ENCODE results near the gene FAM53C. TPM values are rescaled to one million over a fixed set of nuclear protein-coding genes. Genes with fewer than 3 reads are reported as not detected.
"Not testable (repeated sequence)": the region's sequence is repeated elsewhere in the genome, so short reads cannot be mapped to it uniquely, and the experiment has no call there.

Gene FAM53C
- total and polyA plus RNA-seq, 10 of the 15 experiments (the other 5 are each of a cell fraction or from before 2014, with no cell fraction given): 8.0 to 31.3 (median 24.0) TPM

DNA sequence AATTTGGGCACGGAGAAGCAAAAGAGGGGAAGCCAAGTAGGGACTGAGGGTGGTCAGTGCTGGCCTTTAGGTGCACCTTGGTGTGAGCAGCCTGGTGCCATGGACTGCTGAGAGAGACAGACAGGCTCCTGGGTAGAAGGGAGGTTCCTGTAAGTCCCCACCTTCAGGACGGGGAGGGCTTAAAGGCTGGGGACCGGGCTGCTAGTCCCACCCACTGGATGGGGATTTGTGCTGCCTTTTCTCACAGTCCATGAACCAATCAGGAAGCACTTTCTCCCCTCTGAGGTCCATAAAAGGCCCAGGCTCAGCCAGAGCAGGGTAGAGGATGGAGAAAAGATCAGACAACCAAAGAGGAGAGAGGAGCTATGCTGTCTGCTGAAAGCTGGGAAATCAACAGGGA is 21.7 kb upstream of the FAM53C start (continued):
- TF ChIP-seq, protein P1, sequence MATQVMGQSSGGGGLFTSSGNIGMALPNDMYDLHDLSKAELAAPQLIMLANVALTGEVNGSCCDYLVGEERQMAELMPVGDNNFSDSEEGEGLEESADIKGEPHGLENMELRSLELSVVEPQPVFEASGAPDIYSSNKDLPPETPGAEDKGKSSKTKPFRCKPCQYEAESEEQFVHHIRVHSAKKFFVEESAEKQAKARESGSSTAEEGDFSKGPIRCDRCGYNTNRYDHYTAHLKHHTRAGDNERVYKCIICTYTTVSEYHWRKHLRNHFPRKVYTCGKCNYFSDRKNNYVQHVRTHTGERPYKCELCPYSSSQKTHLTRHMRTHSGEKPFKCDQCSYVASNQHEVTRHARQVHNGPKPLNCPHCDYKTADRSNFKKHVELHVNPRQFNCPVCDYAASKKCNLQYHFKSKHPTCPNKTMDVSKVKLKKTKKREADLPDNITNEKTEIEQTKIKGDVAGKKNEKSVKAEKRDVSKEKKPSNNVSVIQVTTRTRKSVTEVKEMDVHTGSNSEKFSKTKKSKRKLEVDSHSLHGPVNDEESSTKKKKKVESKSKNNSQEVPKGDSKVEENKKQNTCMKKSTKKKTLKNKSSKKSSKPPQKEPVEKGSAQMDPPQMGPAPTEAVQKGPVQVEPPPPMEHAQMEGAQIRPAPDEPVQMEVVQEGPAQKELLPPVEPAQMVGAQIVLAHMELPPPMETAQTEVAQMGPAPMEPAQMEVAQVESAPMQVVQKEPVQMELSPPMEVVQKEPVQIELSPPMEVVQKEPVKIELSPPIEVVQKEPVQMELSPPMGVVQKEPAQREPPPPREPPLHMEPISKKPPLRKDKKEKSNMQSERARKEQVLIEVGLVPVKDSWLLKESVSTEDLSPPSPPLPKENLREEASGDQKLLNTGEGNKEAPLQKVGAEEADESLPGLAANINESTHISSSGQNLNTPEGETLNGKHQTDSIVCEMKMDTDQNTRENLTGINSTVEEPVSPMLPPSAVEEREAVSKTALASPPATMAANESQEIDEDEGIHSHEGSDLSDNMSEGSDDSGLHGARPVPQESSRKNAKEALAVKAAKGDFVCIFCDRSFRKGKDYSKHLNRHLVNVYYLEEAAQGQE (IDR thresholded peaks at IDR 0.05; ENCODE audit: low read depth, low read length): no peak
- TF ChIP-seq KLF5 (IDR thresholded peaks at IDR 0.05; ENCODE audit: partially characterized antibody): no peak
- no peak for TF ChIP-seq CHD4 (IDR thresholded peaks at IDR 0.05)
- TF ChIP-seq EP300 (IDR thresholded peaks at IDR 0.05; ENCODE audit: borderline replicate concordance in 1 of 2, control insufficient read depth in 1 of 2, low read depth in 2 of 2, low read length in 2 of 2): no peak
- TF ChIP-seq ZNF24 (IDR thresholded peaks at IDR 0.05): no peak
- no peak for TF ChIP-seq SMC3 (IDR thresholded peaks at IDR 0.05; ENCODE audit: borderline replicate concordance, low read length)
- TF ChIP-seq FOXK2 (IDR thresholded peaks at IDR 0.05): no peak
- TF ChIP-seq ZBED1 (IDR thresholded peaks at IDR 0.05; ENCODE audit: borderline replicate concordance): no peak
- TF ChIP-seq PAX8 (IDR thresholded peaks at IDR 0.05): no peak
- TF ChIP-seq, protein P2, sequence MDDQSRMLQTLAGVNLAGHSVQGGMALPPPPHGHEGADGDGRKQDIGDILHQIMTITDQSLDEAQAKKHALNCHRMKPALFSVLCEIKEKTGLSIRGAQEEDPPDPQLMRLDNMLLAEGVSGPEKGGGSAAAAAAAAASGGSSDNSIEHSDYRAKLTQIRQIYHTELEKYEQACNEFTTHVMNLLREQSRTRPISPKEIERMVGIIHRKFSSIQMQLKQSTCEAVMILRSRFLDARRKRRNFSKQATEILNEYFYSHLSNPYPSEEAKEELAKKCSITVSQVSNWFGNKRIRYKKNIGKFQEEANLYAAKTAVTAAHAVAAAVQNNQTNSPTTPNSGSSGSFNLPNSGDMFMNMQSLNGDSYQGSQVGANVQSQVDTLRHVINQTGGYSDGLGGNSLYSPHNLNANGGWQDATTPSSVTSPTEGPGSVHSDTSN (IDR thresholded peaks at IDR 0.05; ENCODE audit: insufficient replicate concordance, low read depth, low read length): no peak

DNA sequence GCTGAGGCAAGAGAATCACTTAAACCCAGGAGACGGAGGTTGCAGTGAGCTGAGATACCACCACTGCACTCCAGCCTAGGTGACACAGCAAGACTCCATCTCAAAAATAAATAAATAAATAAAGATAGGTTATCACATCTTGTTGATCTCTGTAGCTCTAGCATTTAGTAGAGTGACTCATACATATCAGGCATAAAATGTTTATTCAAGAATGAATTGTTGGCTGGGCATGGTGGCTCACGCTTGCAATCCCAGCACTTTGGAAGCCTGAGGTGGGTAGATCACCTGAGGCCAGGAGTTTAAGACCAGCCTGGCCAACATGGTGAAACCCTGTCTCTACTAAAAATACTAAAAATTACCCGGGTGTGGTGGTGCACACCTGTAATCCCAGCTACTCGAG is 19.9 kb upstream of the FAM53C start:
- H3K9me3 ChIP-seq (replicated peaks; ENCODE audit: control insufficient read depth, insufficient read depth, low read length); H3K4me3 ChIP-seq; RAD21 ChIA-PET (ENCODE audit: unreplicated experiment); H3K4me2 ChIP-seq (ENCODE audit: control insufficient read depth, insufficient read depth); H2AFZ ChIP-seq (ENCODE audit: control insufficient read depth, low read depth, low read length); BruUV-seq (replicated peaks); H3K9ac ChIP-seq (ENCODE audit: control insufficient read depth, insufficient read depth, low read length); H4K20me1 ChIP-seq (ENCODE audit: control insufficient read depth, insufficient read depth); H3K79me2 ChIP-seq (ENCODE audit: control insufficient read depth, insufficient read depth, low read length); FAIRE-seq; H3K4me1 ChIP-seq (ENCODE audit: control insufficient read depth, insufficient read depth, low read length); DNase-seq (ENCODE audit: low read depth, low spot score); ATAC-seq; H3K36me3 ChIP-seq (ENCODE audit: control insufficient read depth in 2 of 2, insufficient read depth in 2 of 2, low read length in 1 of 2); H3K27me3 ChIP-seq (replicated peaks in 1 of 2; ENCODE audit: control insufficient read depth in 2 of 2, insufficient read depth in 2 of 2, low read length in 1 of 2); intact Hi-C loops (cut with micrococcal nuclease; ENCODE audit: unreplicated experiment); H3K27ac ChIP-seq (ENCODE audit: control insufficient read depth, insufficient read depth); in situ Hi-C loops (cut with MboI): not testable (repeated sequence)
- ChIA-PET SMC1A (ENCODE audit: uncharacterized antibody, unreplicated experiment) (interaction anchor here (1.6 kb wide), 1 partner anchor 9 kb away, joined by 4 read pairs; no protein-coding TSS in a partner anchor), POLR2A (interaction anchor here (0.6 to 0.7 kb wide), 2 partner anchors 27 to 174 kb away, joined by 5 read pairs; no protein-coding TSS in a partner anchor), CTCF (interaction anchor here (1.0 kb wide), 1 partner anchor 17 kb away, joined by 4 read pairs; no protein-coding TSS in a partner anchor)
- WGBS (ENCODE audit: insufficient coverage, insufficient replicate concordance, low lambda C conversion rate, missing lambda C conversion rate): 89% methylated on average over 4 of the region's 4 CpGs

Measured in GM12878 (cell line).